Smooth muscle cell (in vitro differentiated cells): Measurements from ENCODE around the gene LRP2. TPM values are rescaled to one million over a fixed set of nuclear protein-coding genes. Genes with fewer than 3 reads are reported as not detected.

Experiments used
- DNase-seq: peaks from one replicate; lab custom pipeline; 2025; ENCODE audit not compliant: unreplicated experiment; lab: John Stamatoyannopoulos, UW
- H2AFZ ChIP-seq: fragments of 200-600 bp; sonication (generic); 2 replicates; pipeline ENCODE4 v1.6.0; 2016; ENCODE audit warnings: antibody characterized with exemption, low read depth, mild to moderate bottlenecking
- H3F3A ChIP-seq: fragments of 200-600 bp; sonication (generic); 2 replicates; pipeline ENCODE4 v1.6.0; 2017; ENCODE audit warnings: antibody characterized with exemption, low read depth
- H3K27ac ChIP-seq: fragments of 200-600 bp; sonication (generic); 2 replicates; pipeline ENCODE4 v1.5.1; 2016; ENCODE audit warnings: low read depth, mild to moderate bottlenecking
- H3K27me3 ChIP-seq: fragments of 200-600 bp; sonication (generic); 2 replicates; pipeline ENCODE4 v1.6.1; 2016; ENCODE audit warnings: low read depth, mild to moderate bottlenecking
- H3K36me3 ChIP-seq: fragments of 200-600 bp; sonication (generic); 2 replicates; pipeline ENCODE4 v1.5.1; 2016; ENCODE audit warnings: low read depth
- H3K4me1 ChIP-seq: fragments of 200-600 bp; sonication (generic); 2 replicates; pipeline ENCODE4 v1.5.1; 2016; ENCODE audit warnings: low read depth
- H3K4me2 ChIP-seq: fragments of 200-600 bp; sonication (generic); 2 replicates; pipeline ENCODE4 v1.6.0; 2016; ENCODE audit warnings: mild to moderate bottlenecking
- H3K4me3 ChIP-seq: fragments of 200-600 bp; sonication (generic); 2 replicates; pipeline ENCODE4 v1.5.1; 2016; ENCODE audit warnings: mild to moderate bottlenecking
- H3K79me2 ChIP-seq: fragments of 200-600 bp; sonication (generic); 2 replicates; pipeline ENCODE4 v1.6.0; 2016; ENCODE audit warnings: low read depth, mild to moderate bottlenecking
- H3K9ac ChIP-seq: fragments of 200-600 bp; sonication (generic); 2 replicates; pipeline ENCODE4 v1.6.0; 2016; ENCODE audit warnings: low read depth
- H3K9me3 ChIP-seq: fragments of 200-600 bp; sonication (generic); replicated peaks from 2 replicates; pipeline ENCODE4 v1.5.1; 2016; ENCODE audit warnings: low read depth
- H4K20me1 ChIP-seq: fragments of 200-600 bp; sonication (generic); 2 replicates; pipeline ENCODE4 v1.6.0; 2016; ENCODE audit warnings: low read depth
- CTCF ChIP-seq: fragments of 200-600 bp; sonication (generic); IDR thresholded peaks from 2 replicates; pipeline ENCODE4 v1.5.1; 2017; ENCODE audit warnings: borderline replicate concordance, mild to moderate bottlenecking, antibody characterized with exemption; ENCODE audit not compliant: insufficient read depth, poor library complexity, severe bottlenecking
- WGBS: methylation state at CpG from one replicate; pipeline ENCODE4 v1.1.7; 2016; ENCODE audit warnings: low lambda C conversion rate; 5-methylcytosine and 5-hydroxymethylcytosine counted together
- polyA plus RNA-seq: library from polyadenylated mRNA; unstranded; fragments of >200 nt; fragmentation: Nextera tagmentation; extraction: Ambion mirVana; gene quantifications from 2 replicates; pipeline ENCODE4 v1.2.1, GENCODE V29; 2016
- total RNA-seq: library from RNA; depleted of rRNA; stranded (reverse); fragments of >200 nt; gene quantifications from 2 replicates; pipeline ENCODE4 v1.2.3, GENCODE V29; 2014

LRP2 gene
- total and polyA plus RNA-seq, 2 experiments from 2014 or later, result 2.7 TPM; not detected in 1

GRCh38 chr2:169106563-169107545 is 255.5 kb downstream of the LRP2 start:
- no peaks in the 10 kb centered on the region for H3K36me3 ChIP-seq
- H3K9me3 ChIP-seq, result no peaks in the 10 kb centered on the region
- no peak for DNase-seq
- H3K4me2 ChIP-seq, result no peak overlapping the region
- peaks cover 84% of the 10 kb centered on the region for H3K27me3 ChIP-seq
- 92% methylated on average over 6 of the region's 6 CpGs for WGBS
- no peak for TF ChIP-seq CTCF
- no peak overlapping the region for H3K9ac ChIP-seq
- no peaks in the 10 kb centered on the region for H4K20me1 ChIP-seq
- peaks cover 6% of the 10 kb centered on the region for H3K4me1 ChIP-seq
- H3K4me3 ChIP-seq, result no peak overlapping the region
- no peak overlapping the region for H3K27ac ChIP-seq
- H2AFZ ChIP-seq, result no peak overlapping the region
- H3F3A ChIP-seq, result no peaks in the 10 kb centered on the region
- H3K79me2 ChIP-seq, result no peaks in the 10 kb centered on the region

- Histone ChIP-seq H2AFZ (no peak overlapping the region), H3K27ac (no peak overlapping the region), H3K9me3 (no peaks in the 10 kb centered on the region), H3K79me2 (no peaks in the 10 kb centered on the region), H3K4me1 (peaks cover 6% of the 10 kb centered on the region), H3K27me3 (peaks cover 81% of the 10 kb centered on the region), H3K36me3 (no peaks in the 10 kb centered on the region), H3F3A (no peaks in the 10 kb centered on the region), H4K20me1 (no peaks in the 10 kb centered on the region), H3K9ac (no peak overlapping the region), H3K4me2 (no peak overlapping the region), H3K4me3 (no peak overlapping the region)
- no peak for TF ChIP-seq CTCF
- no peak for DNase-seq
- 92% methylated on average over 2 of the region's 2 CpGs for WGBS
Observed at GRCh38 chr2:169106134-169106533, 256.2 kb downstream of the LRP2 start.

DNA sequence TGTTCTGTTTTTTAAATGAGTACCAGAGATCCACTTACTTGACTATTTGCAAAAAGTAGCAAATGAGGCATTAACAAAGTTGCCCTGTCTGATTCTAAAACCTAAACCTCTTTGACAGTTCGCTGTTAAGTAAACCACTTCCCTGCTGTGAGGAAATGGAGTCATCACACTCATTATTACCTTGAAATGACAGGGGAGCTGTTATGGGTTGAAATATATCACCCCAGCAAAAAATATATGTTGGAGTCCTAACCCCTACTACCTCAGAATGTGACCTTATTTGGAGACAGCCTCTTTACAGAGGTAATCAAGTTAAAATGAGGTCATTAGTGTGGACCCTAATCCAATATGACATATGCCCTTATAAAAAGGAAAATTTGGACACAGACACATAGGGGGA is 256.9 kb downstream of the LRP2 start:
- Histone ChIP-seq H3K9ac (no peak overlapping the region), H3F3A (no peaks in the 10 kb centered on the region), H3K4me2 (no peak overlapping the region), H3K4me3 (no peak overlapping the region), H3K36me3 (no peaks in the 10 kb centered on the region), H3K4me1 (peaks cover 2% of the 10 kb centered on the region), H3K27me3 (peaks cover 83% of the 10 kb centered on the region), H4K20me1 (no peaks in the 10 kb centered on the region), H3K79me2 (no peaks in the 10 kb centered on the region), H3K9me3 (no peaks in the 10 kb centered on the region), H3K27ac (no peak overlapping the region), H2AFZ (no peak overlapping the region)
- no peak for DNase-seq
- 83% methylated on average over 1 of the region's 1 CpG for WGBS
- no peak for TF ChIP-seq CTCF
